ENCODE data around the gene HBM. TPM values are rescaled to one million over a fixed set of nuclear protein-coding genes. Genes with fewer than 3 reads are reported as not detected.

HBM gene
- total RNA-seq, 1 experiment from 2014 or later = not detected

DNA sequence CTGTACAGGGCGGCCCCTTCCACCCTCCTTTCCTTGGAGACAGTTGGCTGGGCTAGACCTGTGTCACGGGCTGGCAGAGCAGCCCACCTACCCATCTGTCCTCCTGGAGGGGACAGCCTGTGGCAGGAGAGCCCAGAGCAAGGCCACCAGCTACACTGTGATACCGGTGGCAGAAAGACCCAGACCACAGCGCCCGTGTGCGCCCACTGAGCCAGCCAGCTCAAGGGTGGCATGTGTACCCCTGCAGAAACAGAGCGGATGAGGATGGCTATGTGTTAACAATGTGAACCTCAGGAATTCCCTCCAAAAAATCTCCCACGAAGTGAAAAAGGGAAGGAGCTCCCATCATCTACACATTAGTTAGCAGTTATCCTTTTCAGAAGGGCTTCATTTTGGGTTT is 21.6 kb downstream of the HBM start:
- Mint-ChIP-seq H3K36me3 (ENCODE audit: insufficient read depth in 1 of 3, low read depth in 3 of 3) (peaks cover 38 to 61% (median 58%) of the 10 kb centered on the region in 3 experiments), H3K27ac (no peak overlapping the region), H3K4me3 (no peak overlapping the region), H3K27me3 (ENCODE audit: low read depth) (0 out of 2 replicates have a peak, but pooled peaks cover 1% of the 10 kb centered on the region), H3K9me3 (no peaks in the 10 kb centered on the region; a peak in 1 of 5 replicates), H3K4me1 (no peaks in the 10 kb centered on the region)
- H2BK20ac ChIP-seq (ENCODE audit: low read depth, low read length, poor library complexity, severe bottlenecking) = no peak overlapping the region
- no peak overlapping the region for H3K27ac ChIP-seq (ENCODE audit: insufficient read length, low read depth, low read length)
- H2BK5ac ChIP-seq (ENCODE audit: insufficient read length, low read length) = no peak overlapping the region
- no peak overlapping the region for H3T11ph ChIP-seq (ENCODE audit: low read length)
- no peaks in the 10 kb centered on the region for H3K9me3 ChIP-seq (ENCODE audit: control insufficient read depth, low read depth, low read length)
- no peaks in the 10 kb centered on the region for H3K27me3 ChIP-seq (ENCODE audit: insufficient read depth, low read length)
- H3K4me2 ChIP-seq (ENCODE audit: insufficient read depth, insufficient read length, low read length) = no peak overlapping the region
- H4K5ac ChIP-seq (ENCODE audit: insufficient read length, low read depth, low read length) = no peak overlapping the region
- no peak overlapping the region for H3K18ac ChIP-seq (ENCODE audit: insufficient read length, low read depth, low read length)
- no peak overlapping the region for H4K8ac ChIP-seq (replicated peaks; ENCODE audit: insufficient read length, low read depth, low read length)
- no peak overlapping the region for H3K9ac ChIP-seq (ENCODE audit: extremely low read depth, insufficient read length, low read length)
- H4K20me1 ChIP-seq (ENCODE audit: control insufficient read depth, insufficient read depth, insufficient read length) = no peaks in the 10 kb centered on the region
- no CpG with 5 or more reads among the region's 8 CpGs for WGBS (ENCODE audit: extremely low coverage, insufficient read length, low lambda C conversion rate)
- no peaks in the 10 kb centered on the region for H3K4me1 ChIP-seq (ENCODE audit: insufficient read depth, low read length)
- H3K56ac ChIP-seq (ENCODE audit: insufficient read length, low read depth, low read length) = no peak overlapping the region
- H3K4ac ChIP-seq (ENCODE audit: low read depth, low read length) = no peak overlapping the region
- no peak for DNase-seq
- no peak overlapping the region for H3K14ac ChIP-seq (ENCODE audit: insufficient read depth, low read length)
- no peaks in the 10 kb centered on the region for H3K79me1 ChIP-seq (ENCODE audit: insufficient read depth, low read depth, low read length, poor library complexity, severe bottlenecking)
- H2BK120ac ChIP-seq (ENCODE audit: low read depth, low read length, poor library complexity, severe bottlenecking) = no peak overlapping the region
- no peak overlapping the region for H2AFZ ChIP-seq (ENCODE audit: low read length)
- no peak overlapping the region for H4K91ac ChIP-seq (ENCODE audit: insufficient read length, low read depth, low read length)
- H2AK5ac ChIP-seq (ENCODE audit: insufficient read length, low read length) = no peak overlapping the region
- H3K23ac ChIP-seq (ENCODE audit: insufficient read length, low read depth, low read length) = no peak overlapping the region
- no peaks in the 10 kb centered on the region for H3K23me2 ChIP-seq (ENCODE audit: insufficient read length, low read depth, low read length, poor library complexity, severe bottlenecking)
- no peak overlapping the region for H2BK12ac ChIP-seq (ENCODE audit: insufficient read length, low read depth, low read length)
- no peaks in the 10 kb centered on the region for H3K79me2 ChIP-seq (ENCODE audit: insufficient read depth, low read length)
- TF ChIP-seq, protein P1, sequence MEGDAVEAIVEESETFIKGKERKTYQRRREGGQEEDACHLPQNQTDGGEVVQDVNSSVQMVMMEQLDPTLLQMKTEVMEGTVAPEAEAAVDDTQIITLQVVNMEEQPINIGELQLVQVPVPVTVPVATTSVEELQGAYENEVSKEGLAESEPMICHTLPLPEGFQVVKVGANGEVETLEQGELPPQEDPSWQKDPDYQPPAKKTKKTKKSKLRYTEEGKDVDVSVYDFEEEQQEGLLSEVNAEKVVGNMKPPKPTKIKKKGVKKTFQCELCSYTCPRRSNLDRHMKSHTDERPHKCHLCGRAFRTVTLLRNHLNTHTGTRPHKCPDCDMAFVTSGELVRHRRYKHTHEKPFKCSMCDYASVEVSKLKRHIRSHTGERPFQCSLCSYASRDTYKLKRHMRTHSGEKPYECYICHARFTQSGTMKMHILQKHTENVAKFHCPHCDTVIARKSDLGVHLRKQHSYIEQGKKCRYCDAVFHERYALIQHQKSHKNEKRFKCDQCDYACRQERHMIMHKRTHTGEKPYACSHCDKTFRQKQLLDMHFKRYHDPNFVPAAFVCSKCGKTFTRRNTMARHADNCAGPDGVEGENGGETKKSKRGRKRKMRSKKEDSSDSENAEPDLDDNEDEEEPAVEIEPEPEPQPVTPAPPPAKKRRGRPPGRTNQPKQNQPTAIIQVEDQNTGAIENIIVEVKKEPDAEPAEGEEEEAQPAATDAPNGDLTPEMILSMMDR (conservative IDR thresholded peaks at IDR 0.05) = no peak
- H2BK15ac ChIP-seq (ENCODE audit: low read depth, low read length) = no peak overlapping the region
